SU-DHL-6 (cell line): ENCODE measurements around the gene TNS3.

Source experiments
- EZH2phosphoT487 ChIP-seq: fragments of 200-600 bp; sonication (generic), shearing (Covaris generic); conservative IDR thresholded peaks from 2 replicates; pipeline ENCODE4 v1.6.1; 2018; ENCODE audit warnings: mild to moderate bottlenecking, antibody characterized with exemption, low read length, moderate library complexity, mixed read lengths
- TF ChIP-seq, protein P1 (sequence below): fragments of 200-600 bp; sonication (generic); IDR thresholded peaks from one replicate; pipeline ENCODE4 v1.5.1; 2017; ENCODE audit warnings: antibody characterized with exemption, mild to moderate bottlenecking, low read length, moderate library complexity; ENCODE audit not compliant: insufficient read depth, poor library complexity, severe bottlenecking

DNA sequence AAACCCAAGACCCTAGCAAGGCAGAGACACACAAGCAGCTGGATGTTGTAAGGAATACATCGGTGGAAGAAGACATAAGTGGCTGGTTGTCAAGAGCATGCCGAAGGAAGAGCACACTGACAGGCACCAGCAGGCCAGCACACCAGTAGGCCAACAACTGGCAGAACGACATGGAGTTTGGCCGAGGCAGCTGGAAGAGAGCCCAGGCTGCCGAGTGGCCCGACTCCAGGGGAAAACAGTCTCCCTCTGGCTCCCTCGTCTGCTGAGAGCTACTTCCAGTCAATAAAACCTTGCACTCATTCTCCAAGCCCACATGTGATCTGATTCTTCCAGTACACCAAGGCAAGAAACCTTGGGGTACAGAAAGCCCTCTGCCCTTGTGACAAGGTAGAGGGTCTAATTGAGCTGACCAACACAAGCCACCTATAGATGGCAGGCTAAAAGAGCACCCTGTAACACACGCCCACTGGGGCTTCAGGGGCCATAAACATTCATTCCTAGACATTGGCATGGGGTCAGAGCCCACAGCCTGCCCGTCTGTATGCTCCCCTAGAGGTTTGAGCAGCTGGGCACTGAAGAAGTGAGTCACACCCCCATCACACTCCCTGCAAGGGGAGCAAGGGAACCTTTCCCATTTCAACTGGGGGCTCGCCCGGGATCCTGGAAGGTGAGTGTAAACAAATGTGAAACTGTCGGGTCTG is 14.7 kb upstream of the TNS3 start:
- TF ChIP-seq, protein P1, sequence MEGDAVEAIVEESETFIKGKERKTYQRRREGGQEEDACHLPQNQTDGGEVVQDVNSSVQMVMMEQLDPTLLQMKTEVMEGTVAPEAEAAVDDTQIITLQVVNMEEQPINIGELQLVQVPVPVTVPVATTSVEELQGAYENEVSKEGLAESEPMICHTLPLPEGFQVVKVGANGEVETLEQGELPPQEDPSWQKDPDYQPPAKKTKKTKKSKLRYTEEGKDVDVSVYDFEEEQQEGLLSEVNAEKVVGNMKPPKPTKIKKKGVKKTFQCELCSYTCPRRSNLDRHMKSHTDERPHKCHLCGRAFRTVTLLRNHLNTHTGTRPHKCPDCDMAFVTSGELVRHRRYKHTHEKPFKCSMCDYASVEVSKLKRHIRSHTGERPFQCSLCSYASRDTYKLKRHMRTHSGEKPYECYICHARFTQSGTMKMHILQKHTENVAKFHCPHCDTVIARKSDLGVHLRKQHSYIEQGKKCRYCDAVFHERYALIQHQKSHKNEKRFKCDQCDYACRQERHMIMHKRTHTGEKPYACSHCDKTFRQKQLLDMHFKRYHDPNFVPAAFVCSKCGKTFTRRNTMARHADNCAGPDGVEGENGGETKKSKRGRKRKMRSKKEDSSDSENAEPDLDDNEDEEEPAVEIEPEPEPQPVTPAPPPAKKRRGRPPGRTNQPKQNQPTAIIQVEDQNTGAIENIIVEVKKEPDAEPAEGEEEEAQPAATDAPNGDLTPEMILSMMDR = no peak
- TF ChIP-seq EZH2phosphoT487 = no peak
